GM18873 (cell line): Measurements from ENCODE around the gene MRPL9.

Experiments
- ATAC-seq: cut with Tn5 transposase; IDR thresholded peaks from one replicate; pipeline ENCODE4 v1.9.1; 2021; ENCODE audit warnings: mild to moderate bottlenecking, moderate library complexity, moderate number of reproducible peaks; ENCODE audit not compliant: unreplicated experiment, low FRiP score

MRPL9 gene

GRCh38 chr1:151713874-151714273, 49.4 kb downstream of the MRPL9 start:
- ATAC-seq, result no peak

DNA sequence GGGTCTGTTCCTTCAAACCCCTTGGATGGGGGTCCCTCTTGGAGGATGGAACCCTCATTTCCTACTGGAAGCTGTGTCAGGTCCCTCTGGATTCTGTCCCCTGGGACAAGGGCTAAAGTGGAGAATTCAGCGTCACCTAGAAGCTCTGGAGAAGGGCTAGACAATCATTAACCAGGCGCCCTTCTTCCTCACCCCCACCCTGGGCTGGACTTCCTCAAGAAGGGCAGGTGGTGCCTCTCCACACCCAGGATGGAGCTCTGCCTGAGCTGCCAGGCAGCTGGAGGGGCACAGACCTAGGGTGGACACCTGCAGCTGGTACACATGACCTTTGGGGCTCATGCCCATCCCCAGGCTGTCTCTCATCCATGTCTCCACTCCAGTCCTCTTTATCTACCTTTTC, 50.3 kb downstream of the MRPL9 start:
- no peak for ATAC-seq

DNA sequence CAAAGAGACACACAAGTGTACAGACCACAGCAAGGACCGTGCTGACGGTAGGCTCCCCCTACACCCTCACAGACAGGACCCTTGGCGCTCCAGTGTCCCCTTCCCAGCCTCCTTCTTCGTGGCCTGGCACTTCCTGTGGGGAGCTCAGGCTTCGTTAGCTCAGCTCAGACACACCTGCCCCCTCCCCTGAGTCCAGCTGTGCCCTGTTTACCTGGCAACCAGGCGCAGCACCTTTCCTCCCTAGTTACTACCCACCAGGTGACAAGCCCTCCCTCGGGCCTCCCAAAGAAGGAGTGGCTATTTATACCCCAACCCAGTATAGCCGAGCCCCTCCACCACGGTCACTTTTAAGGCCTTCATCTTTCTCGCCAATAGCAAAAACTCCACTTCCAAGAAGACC, 51.3 kb downstream of the MRPL9 start:
- ATAC-seq, result no peak

- ATAC-seq, result no peak
These were observed 52.1 kb downstream of the MRPL9 start for GRCh38 chr1:151711044-151711800.

DNA sequence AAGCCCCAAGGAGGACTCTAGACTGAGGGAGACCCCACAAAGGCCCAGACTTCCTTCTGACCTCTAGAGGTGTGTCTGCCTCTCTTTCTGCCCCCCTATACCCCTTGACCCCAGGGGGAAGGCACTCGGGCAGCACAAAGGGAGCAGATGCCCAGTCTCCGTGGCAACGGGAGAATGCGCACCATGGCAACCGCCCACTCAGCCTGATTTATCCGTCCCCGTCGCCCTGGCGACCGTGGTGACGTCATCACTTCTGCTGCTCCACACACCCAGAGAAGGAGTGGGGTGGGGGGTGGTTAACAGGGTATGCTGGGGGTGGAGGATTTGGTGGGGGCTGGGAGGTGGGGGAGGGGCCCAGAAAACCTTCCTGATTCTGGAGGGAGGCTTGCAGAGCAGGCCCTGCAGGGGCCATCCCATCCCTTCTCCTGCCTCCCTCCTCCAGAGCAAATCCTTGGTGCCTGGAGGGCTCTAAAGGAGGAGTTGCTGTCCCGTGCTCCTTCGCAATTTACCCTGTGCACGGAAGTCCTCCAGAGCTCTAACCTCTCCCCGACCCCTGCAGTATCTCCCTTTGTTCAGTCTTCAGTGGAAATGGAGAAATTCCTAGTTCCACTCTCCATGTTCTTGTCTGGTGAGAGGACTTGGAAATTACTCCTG, 53.0 kb downstream of the MRPL9 start:
- ATAC-seq, result no peak
